CD4-positive, alpha-beta T cell treated with Interleukin-12 subunit alpha and Interleukin-12 subunit beta, for 1 hour (primary cell): ENCODE data around the gene POLR2E.

ENCODE experiments used
- DNase-seq: peaks from one replicate; pipeline ENCODE4 v3.0.0-alpha.2; 2020

The POLR2E gene

DNA sequence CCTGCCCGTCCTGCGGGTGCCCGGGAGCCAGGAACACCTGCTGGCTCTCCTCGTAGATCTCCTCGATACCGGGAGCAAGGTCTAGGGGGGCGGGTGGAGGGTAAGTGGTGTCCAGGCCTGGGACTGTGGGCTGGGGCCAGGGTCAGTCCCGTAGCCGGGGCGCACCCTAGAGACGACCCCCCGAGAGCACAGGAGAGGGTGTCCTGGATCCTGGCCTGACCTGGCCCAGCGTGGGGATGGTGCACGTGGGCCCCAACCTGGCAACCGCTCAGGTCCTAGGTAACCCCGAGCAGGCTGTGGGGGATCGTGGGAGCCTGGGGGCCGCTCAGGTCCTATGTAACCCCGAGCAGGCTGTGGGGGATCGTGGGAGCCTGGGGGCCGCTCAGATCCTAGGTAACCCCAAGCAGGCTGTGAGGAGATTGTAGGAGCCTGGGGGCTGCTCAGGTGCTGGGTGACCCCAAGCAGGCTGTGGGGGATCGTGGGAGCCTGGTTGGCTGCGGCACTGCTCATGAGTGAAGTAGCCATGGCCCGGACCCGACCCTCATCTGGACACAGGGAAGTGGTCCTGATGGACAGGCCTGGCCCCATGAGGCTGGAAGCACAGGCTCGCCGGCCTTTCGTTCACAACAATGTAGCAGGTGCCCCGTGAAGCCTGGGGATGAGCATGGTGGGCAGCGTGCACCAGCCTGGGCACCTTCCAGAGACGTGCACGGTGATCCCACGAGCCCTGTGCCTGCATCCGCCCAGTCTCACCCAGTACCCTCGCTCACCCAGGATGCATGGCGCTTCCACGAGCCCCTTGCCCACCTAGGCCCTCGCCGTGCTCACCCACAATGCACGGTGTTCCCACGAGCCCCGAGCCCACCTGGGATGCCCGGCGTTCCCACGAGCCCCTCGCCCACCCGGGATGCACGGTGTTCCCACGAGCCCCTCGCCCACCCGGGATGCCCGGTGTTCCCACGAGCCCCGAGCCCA, 14.8 kb upstream of the POLR2E start:
- DNase-seq: no peak

DNA sequence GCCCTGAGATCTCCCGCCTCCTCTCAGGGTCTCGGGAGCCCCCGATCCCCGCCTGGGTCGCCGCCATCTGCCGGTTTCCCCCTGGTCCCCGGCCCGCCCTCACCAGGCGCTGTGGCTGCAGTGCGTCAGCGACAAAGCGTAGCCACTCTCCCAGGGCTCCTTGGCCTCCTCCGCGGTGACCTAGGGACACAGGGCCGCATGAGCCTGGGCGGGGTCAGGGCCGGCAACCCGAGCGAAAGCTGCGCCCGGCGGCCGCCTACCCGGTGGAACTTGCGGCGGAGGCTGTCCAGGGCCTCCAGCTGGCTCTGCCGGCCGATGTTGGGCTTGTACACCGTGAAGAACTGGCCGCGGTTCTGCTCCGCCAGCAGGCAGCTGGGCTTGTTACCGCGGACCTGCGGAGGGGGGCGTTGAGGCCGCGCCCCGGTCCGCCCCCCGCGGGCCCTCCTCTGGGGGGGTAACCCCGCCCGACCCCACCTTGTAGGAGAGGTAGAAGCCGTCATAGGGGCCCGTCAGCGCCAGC, 13.9 kb upstream of the POLR2E start:
- no peak for DNase-seq

DNA sequence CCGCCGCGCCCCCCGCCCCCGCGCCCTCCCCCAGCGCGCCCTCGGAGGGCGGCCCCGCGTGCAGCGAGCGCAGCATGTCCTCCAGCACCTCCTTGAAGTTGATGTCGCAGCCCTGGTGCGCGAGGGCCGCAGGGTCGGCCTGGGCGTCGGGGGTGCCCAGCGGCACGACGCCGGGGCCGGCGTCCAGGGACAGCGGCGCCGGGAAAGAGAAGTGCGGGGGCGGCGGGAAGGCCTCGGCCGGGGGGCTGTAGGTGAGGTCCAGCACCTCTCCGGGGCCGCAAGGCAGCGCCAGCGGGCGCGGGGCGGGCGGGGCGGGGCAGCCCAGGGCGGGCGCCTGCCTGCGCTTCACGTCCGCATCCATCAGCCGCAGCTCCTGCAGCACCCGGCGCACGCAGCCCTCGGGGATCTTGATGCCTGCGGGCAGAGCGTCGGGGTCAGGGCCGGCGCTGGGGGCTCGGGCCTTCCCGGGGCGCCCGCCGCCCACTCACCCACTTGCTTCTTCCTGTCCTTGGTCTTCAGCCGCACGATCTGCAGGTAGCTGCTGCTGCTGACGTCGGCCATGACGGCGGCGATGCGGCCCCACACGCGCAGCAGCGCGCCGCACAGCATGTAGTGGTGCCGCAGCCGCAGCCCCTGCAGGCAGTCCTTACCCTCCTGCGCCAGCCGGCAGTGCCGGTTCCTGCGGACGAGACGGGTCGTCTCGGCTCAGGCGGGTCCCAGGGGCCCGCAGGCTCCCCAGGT, 13.3 kb upstream of the POLR2E start:
- DNase-seq: no peak

DNA sequence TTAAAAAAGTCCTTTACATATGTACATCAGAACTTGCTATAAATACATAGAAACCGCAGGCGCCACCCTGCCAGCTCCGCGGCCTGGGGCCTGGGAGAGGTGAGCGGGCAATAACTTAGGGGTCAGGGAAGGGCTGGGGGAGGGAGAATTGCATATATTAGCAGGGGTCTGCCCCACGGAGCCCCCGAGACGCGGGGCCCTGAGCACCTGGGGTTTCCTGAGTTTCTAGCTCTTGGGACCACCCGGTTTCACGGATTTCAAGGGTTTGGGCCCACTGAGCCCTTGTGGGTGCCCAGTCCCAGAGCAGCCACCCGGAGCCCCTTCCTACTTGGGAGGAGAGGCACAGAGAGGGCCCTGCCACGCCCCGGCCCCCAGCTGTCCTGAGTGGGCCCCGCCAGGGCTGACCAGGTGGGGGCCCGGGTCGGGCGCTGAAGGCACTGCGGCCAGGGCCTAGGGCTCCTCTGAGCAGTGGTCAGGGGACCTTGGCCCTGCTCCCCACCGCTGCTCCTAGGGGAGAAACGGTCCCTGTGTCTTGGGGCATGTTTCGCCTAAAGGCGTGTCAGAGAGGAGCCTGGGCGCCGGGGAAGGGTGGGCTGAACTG, 12.6 kb upstream of the POLR2E start:
- no peak for DNase-seq

DNA sequence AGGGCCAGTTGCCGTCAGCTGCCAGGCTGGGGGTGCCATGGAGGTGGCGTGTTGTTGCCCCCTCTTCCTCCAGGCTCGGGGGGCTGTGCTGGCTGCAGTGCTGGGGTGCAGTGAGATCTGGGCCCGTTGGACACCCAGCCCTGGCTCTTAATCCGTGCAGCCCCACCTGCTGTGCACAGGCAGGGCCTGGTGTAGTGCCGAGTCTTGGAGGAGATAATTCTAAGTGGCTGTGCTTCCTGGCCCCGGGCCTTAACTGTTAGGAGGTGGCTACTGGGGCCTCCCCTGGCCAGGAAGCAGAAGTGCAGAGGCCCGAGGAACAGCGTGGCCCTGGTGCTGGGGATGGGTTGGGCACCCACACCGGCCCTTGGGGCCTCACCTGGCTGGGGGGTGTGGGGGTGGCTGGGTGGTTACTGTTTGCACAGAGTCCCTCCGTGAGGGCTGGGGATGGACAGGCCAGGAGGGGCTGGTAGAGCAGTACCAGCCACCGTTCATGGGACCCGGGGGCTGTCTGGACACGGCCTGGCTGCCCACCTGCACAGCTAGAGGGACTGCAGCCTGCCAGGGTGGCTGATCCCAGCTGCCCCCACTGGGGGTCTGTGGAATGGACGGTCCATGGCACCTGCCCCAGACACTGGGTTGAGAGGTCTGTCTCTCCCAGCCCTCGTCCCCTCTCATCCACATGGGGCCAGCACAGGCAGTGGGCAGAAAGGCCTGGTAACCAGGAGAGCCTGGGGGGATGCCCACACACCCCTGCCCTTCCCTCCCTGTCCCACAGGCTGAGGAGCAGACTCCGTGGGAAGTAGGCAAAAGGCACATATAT, 11.9 kb upstream of the POLR2E start:
- DNase-seq: no peak

DNA sequence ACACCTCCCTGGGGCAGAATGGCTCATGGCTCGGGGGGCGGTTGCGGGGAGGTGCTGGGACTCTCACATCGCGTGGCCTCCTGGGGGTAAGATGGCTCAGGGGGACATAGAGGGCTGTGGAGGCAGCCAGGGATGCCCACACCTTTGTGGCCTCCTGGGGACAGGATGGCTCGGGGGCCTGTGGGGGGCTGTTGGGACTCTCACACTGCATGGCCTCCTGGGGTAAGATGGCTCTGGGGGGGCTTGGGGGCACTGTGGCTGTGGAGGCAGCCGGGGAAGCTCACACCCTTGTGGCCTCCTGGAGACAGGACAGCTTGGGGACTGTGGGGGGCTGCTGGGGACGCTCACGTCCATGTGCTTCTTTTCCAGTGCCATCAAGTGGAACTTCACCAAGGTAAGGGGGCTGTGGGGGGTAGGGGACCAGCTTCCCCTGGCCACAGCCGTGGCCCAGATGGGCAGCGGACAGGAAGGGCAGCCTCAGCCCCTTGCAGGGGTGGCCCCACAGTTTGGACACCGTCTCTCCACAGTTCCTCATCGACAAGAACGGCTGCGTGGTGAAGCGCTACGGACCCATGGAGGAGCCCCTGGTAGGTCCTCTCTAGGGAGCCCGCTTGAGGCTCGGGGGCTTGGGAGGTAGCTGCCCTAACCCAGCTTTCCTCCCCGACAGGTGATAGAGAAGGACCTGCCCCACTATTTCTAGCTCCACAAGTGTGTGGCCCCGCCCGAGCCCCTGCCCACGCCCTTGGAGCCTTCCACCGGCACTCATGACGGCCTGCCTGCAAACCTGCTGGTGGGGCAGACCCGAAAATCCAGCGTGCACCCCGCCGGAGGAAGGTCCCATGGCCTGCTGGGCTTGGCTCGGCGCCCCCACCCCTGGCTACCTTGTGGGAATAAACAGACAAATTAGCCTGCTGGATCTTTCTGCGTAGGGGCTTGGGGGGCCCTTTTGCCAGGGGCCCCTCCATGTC, 11.0 kb upstream of the POLR2E start:
- DNase-seq: no peak

DNA sequence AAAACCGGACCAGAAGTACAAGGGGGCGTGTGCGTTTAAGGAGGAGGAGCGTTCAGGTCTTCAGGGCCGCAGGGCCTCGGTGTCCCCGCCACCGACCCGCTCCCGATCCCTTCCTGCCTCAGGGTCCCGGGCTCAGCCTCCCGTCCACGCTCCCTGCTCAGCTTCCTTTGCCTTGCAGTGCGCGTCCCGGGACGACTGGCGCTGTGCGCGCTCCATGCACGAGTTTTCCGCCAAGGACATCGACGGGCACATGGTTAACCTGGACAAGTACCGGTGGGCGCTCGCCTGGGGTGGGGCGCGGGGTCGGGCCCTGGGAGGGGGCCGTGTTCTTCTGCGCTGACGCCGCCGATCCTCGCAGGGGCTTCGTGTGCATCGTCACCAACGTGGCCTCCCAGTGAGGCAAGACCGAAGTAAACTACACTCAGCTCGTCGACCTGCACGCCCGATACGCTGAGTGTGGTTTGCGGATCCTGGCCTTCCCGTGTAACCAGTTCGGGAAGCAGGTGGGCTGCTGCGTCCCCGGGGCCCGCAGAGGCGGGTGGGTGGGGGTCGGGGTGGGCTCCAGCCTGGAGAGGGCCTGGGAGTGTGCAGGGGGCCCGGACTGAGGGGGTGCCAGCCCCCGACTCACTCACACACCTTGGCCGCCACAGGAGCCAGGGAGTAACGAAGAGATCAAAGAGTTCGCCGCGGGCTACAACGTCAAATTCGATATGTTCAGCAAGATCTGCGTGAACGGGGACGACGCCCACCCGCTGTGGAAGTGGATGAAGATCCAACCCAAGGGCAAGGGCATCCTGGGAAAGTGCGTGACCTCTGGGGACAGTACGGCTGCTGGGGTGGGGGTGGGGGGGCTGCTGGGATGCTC, 10.1 kb upstream of the POLR2E start:
- no peak for DNase-seq

DNA sequence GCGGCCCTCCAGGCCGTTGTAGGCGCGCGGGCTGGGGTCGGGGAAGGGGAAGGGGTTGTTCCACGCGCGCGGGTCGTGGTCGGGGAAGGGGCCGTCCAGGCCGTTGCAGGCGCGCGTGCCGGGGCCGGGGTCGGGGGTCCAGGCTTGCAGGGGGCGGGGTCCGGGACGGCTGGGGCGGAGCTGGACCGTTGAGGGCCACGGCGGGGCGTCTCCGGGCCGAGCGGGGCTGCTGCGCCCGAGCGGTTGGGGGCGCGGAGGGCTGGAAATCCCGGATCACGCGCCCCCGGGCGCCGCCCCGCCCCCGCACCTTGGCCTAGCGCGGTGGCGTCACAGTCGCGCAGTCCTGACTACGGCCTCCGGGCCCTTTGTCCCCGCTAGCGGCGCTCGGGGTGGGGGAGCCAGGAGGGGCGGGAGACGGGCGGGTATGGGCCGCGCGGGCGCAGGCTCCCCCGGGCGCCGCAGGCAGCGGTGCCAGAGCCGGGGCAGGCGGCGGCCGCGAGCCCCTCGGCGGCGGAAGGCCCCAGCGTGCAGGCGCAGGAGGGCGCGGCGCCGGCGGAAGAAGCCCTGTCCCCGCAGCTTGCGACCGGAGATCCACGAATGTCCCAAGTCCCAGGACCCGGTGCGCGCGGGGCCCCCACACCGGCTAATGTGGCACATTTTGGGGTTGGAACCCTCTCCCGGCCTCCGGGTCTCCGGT, 9.3 kb upstream of the POLR2E start:
- DNase-seq: peak; percentile 81

DNA sequence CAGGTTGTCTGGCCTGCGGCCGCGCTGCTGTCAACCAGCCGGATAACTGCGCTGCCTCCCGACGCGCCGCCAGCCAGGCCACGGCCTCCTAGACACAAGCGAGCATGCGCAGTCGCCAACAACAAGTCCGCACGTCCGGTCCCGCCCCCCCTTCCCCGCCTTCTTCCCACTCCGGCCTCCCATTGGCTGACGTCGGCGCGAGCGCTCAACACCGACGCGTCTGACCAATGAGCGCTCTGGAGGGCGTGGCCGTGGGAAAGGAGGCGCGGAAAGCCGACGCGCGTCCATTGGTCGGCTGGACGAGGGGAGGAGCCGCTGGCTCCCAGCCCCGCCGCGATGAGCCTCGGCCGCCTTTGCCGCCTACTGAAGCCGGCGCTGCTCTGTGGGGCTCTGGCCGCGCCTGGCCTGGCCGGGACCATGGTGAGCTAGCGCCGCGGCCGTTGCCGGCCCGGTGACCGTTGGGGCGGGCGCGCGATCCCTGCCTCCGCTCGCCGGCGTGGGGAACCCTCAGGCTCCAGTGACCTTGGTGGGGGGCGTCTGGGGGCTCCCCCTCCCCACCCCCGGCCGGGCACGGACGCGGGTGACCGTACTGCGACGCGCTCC, 8.6 kb upstream of the POLR2E start, which contains the start of gene GPX4:
TSS of gene GPX4 (plus strand) at position 287 of the 603 bp plus-strand sequence. CDS start at position 337, 50 bp downstream.
- peak; percentile 99 for DNase-seq

DNA sequence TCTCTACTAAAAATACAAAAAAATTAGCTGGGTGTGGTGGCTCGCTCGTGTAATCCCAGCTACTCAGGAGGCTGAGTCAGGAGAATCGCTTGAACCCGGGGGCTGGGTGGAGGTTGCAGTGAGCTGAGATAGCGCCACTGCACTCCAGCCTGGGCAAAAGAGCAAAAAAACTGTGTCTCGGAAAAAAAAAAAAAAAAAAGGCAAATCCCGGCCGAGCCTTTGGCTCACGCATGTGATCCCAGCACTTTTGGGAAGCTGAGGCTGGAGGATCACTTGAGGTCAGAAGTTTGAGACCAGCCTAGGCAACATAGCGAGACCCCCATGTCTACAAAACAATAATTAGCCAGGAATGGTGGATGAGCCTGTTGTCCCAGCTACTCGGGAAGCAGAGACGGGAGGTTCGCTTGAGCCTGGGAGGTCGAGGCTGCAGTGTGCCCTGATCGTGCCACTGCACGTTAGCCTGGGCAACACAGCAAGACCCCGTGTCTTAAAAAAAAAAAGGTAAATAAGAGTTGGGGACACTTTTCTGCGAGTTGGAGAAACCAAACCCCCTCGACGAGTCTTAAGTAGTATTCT, 8.0 kb upstream of the POLR2E start:
- no peak for DNase-seq

DNA sequence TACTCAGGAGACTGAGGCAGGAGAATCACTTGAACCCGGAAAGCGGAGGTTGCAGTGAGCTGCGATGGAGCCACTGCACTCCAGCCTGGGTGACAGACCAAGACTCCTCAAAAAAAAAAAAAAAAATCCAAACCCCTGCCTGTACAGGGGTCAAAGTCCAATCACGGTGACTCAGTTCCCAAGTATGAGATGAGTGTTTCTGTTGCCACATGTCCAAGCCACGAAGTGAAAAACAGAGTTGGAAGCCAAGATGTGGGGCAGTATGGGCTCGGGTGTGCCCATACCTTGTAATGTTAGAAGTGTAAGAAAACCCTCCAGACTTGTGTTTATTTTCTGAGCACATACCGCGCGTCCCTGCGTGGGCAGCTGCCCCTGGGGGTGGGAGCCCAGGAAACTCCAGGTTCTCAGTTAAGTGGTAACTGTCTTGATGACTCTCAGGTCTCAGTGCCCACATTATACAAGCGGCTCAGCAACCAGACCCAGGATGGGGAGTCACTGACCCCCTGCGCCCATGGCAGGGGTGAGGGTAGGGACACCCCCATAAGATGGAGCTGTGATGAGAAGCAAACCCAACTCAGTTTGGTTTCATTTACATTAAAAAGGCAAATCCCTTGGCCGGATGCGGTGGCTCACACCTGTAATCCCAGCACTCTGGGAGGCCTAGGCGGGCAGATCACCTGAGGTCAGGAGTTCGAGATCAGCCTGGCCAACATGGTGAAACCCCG, 7.4 kb upstream of the POLR2E start:
- DNase-seq: no peak

DNA sequence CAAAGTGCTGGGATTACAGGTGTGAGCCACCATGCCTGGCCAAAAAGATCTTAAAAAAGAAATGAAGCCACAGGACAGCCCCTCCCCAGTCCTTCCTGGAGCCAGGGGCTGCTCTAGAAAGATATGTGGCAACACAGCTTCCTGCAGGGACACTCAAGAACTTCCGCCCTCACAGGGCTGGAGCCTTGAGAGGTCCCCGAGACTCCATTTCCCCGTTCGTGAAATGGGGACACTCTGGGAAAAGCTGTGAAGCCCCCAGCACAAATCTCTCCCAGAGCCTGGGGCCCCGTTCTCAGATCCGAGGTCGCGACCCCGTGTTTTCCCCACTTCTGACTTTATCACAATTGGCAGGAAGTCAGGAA, 6.1 kb upstream of the POLR2E start:
- DNase-seq: no peak

DNA sequence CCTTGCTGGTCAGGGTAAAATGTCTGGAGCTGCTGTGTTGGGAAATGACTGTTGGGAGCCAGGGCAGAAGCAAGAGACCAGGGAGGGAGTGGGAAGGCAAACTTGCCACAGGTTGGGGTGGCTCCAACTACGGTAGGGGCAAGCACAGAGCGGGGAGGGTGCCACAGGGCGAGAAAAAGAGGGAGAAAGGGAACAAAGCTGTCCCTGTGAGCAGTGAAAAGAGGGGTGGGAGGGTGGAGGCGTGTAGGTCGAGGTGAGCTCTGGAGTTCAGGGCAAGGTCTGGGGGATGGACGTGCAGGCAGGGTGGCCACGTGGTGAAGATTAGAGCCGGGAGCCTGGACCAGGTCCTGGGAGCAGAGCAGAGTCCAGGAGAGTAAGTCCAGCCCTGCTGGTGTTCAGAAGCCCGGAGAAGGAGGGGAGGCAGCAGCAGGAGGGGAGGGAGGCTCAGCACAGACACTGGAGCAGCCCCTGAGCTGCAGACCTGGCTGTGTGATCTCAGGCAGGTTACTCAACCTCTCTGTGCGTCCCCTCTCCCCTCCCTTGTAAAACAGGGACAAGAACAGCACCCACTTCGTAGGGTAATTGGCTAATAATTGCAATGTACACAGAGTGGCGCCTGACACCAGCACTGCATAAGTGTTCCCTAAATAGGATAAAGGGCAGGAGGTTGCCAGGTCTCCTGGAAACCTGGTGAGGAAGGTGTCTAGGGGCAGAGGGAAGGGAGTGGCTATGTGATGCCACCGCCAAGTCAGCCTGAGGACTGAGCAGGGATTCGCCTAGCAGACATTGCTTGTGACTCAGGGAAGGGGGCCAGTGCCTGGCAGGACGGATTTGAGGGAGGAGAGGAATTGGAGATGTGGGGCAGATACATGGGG, 3.2 kb upstream of the POLR2E start:
- DNase-seq: no peak

DNA sequence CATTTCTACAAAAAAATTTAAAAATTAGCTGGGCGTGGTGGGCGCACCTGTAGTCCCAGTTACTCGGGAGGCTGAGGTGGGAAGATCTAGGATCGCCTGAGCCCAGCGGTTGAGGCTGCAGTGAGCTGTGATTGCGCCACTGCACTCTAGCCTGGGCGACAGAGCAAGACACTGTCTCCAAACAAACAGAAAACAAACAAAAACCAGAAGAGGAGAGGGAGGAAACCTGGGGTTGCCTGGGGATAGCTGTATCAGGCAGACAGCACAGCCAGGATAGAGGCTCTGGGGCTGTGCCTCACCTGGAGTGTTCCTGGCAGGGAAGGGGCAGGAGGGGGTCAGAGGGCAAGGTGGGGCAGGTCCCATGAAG, 2.6 kb upstream of the POLR2E start:
- DNase-seq: no peak

DNA sequence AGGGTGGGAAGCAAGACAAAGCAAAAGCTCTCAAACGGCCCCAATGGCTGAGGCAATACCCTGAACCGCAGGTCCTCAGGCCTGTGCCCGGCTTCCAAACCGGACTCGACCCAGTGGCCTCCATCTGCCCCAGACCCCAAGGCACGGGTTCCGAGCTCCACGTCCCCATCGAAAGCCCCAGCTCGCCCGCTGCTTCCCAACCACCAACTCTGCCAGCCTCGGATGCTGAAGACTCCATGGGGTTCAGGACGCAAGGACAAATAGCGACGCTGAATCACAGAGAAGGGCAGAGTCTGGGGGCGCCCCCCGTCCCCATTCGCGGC, 559 bp downstream of the POLR2E start:
- DNase-seq: no peak

DNA sequence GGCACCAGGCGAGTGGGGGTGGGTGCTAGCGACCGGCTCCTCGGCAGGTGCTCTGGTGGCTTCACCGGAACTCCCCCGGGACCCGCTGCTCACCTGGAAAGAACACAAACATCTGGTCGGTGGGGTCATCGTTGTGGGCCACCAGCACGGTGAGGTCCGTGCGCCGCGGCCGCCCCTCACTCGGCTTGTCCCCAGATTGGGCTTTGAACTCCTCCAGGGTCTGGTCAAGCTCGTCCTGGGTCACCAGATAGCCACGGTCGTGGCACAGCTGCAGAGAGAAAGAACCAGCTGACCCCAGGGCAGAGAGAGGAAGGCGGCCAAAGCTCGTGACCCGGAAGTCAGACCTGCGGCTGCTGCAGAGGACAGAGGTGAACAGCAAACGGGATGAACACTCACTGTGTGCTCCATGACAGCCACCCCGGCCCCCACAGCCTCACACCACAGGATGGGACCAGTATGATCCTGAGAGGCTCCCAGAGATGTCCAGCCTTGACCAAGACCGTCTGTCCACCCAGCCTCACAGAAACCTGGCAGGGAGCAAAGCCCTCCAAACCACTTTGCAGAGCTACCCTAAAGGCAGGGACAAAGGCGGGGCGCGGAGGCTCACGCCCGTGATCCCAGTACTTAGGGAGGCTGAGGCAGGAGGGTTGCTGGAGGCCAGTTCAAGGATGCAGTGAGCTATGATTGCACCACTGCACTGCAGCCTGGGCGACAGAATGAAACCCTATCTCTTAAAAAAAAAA, 1.2 kb downstream of the POLR2E start:
- no peak for DNase-seq

DNA sequence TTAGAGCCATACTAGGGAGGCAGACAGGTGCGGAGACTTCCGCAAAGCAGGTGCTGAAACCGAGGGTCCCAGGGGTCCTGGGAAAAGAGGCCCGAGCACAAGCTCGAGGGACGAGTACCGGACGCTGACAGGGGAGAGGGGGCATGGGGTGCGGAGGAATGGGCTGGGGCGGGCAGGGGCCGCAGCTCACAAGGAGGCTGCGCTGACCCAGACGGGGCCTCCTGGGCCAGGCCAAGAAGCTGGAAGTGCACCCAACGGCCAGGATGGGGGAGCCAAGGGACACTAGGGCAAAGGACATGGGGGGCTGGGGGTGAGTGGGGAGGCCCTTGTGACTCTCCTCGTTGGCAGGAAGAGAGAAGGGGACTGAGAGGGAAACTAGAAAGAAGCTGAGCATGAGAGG, 1.8 kb downstream of the POLR2E start:
- DNase-seq: no peak
